Measurements from ENCODE around the gene HKDC1. TPM values are rescaled to one million over a fixed set of nuclear protein-coding genes. Genes with fewer than 3 reads are reported as not detected.

Gene HKDC1
- total RNA-seq, 1 donor from 2014 or later = 125 TPM

GRCh38 chr10:69240455-69240854 is 20.3 kb downstream of the HKDC1 start:
- peaks cover 6% of the 10 kb centered on the region for H3K36me3 ChIP-seq (ENCODE audit: control insufficient read depth, insufficient read depth, low read length)
- no peaks in the 10 kb centered on the region for H3K27me3 ChIP-seq (ENCODE audit: control insufficient read depth, insufficient read depth, low read length)
- no peak for TF ChIP-seq CTCF (IDR thresholded peaks at IDR 0.05; ENCODE audit: insufficient read depth, low read length, poor library complexity, severe bottlenecking)
- no peak for DNase-seq (ENCODE audit: low read depth)
- no peak overlapping the region for H3K4me3 ChIP-seq (ENCODE audit: low read depth, low read length)

- DNase-seq (ENCODE audit: low read depth) = no peak
- peaks cover 9% of the 10 kb centered on the region for H3K36me3 ChIP-seq (ENCODE audit: control insufficient read depth, insufficient read depth, low read length)
- TF ChIP-seq CTCF (IDR thresholded peaks at IDR 0.05; ENCODE audit: insufficient read depth, low read length, poor library complexity, severe bottlenecking) = no peak
- H3K4me3 ChIP-seq (ENCODE audit: low read depth, low read length) = no peak overlapping the region
- no peaks in the 10 kb centered on the region for H3K27me3 ChIP-seq (ENCODE audit: control insufficient read depth, insufficient read depth, low read length)
Measured at GRCh38 chr10:69241575-69241974, 21.4 kb downstream of the HKDC1 start.

GRCh38 chr10:69242040-69242851 is 22.1 kb downstream of the HKDC1 start:
- no peak for TF ChIP-seq CTCF (IDR thresholded peaks at IDR 0.05; ENCODE audit: insufficient read depth, low read length, poor library complexity, severe bottlenecking)
- Histone ChIP-seq H3K4me3 (ENCODE audit: low read depth, low read length) (no peak overlapping the region), H3K36me3 (ENCODE audit: control insufficient read depth, insufficient read depth, low read length) (peaks cover 9% of the 10 kb centered on the region), H3K27me3 (ENCODE audit: control insufficient read depth, insufficient read depth, low read length) (no peaks in the 10 kb centered on the region)
- no peak for DNase-seq (ENCODE audit: low read depth)

- no peaks in the 10 kb centered on the region for H3K27me3 ChIP-seq (ENCODE audit: control insufficient read depth, insufficient read depth, low read length)
- H3K4me3 ChIP-seq (ENCODE audit: low read depth, low read length) = no peak overlapping the region
- TF ChIP-seq CTCF (IDR thresholded peaks at IDR 0.05; ENCODE audit: insufficient read depth, low read length, poor library complexity, severe bottlenecking) = no peak
- no peak for DNase-seq (ENCODE audit: low read depth)
- peaks cover 11% of the 10 kb centered on the region for H3K36me3 ChIP-seq (ENCODE audit: control insufficient read depth, insufficient read depth, low read length)
Measured at GRCh38 chr10:69242852-69243212, 22.7 kb downstream of the HKDC1 start.

- DNase-seq (ENCODE audit: low read depth) = no peak
- peaks cover 14% of the 10 kb centered on the region for H3K36me3 ChIP-seq (ENCODE audit: control insufficient read depth, insufficient read depth, low read length)
- no peak for TF ChIP-seq CTCF (IDR thresholded peaks at IDR 0.05; ENCODE audit: insufficient read depth, low read length, poor library complexity, severe bottlenecking)
Measured at GRCh38 chr10:69243817-69244216, 23.7 kb downstream of the HKDC1 start.

GRCh38 chr10:69246036-69246435 is 25.9 kb downstream of the HKDC1 start:
- H3K27me3 ChIP-seq (ENCODE audit: control insufficient read depth, insufficient read depth, low read length) = no peaks in the 10 kb centered on the region
- no peak for TF ChIP-seq CTCF (IDR thresholded peaks at IDR 0.05; ENCODE audit: insufficient read depth, low read length, poor library complexity, severe bottlenecking)

More at GRCh38 chr10:69243817-69244216, 23.7 kb downstream of the HKDC1 start:
- Histone ChIP-seq H3K4me3 (ENCODE audit: low read depth, low read length) (no peak overlapping the region), H3K27me3 (ENCODE audit: control insufficient read depth, insufficient read depth, low read length) (no peaks in the 10 kb centered on the region)

More at GRCh38 chr10:69246036-69246435, 25.9 kb downstream of the HKDC1 start:
- peaks cover 18% of the 10 kb centered on the region for H3K36me3 ChIP-seq (ENCODE audit: control insufficient read depth, insufficient read depth, low read length)
- H3K4me3 ChIP-seq (ENCODE audit: low read depth, low read length) = no peak overlapping the region
- no peak for DNase-seq (ENCODE audit: low read depth)

Data from kidney epithelial cell (primary cell).